AG10803 (cell line): ENCODE data around the gene PLA2G4E.

Experiments
- DNase-seq: peaks from one replicate; pipeline ENCODE4 v3.0.0; 2010; ENCODE audit warnings: low read depth
- H3K4me3 ChIP-seq: 2 replicates; pipeline ENCODE4 v1.5.1; 2011; ENCODE audit warnings: mild to moderate bottlenecking, low read length, control low read depth
- TF ChIP-seq, protein P1 (sequence below): conservative IDR thresholded peaks from 2 replicates; pipeline ENCODE4 v1.5.1; 2011; ENCODE audit warnings: mild to moderate bottlenecking, low read length, control low read depth, inconsistent platforms

PLA2G4E gene

DNA sequence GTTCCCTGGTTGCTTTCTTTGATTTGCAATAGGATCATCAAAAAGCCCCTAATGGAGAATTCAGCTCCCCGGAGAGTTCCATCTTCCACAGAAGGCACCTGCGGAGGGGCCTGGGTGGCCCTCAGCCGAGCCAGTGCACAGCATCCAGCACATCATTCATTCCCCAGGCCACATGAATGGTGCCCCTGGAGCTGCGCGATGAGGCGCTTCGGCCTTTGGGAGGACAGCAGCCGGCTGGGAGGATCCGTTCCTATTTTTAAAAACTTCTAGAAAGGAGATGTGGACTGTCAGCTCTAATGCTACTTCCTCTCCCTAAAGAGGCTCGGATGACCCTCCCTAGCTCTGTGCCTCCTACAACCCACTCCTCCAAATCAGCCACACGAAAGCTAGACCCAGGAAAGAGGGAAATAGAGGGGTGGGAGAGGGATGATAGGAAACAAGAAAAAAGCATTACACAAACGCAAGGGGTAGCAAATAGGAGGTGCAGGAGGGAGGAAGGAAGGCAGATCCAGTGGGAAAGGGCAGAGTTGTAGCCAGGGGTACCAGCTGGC lies 68.8 kb downstream of the PLA2G4E start:
- no peak for DNase-seq
- H3K4me3 ChIP-seq, result no peak overlapping the region
- TF ChIP-seq, protein P1, sequence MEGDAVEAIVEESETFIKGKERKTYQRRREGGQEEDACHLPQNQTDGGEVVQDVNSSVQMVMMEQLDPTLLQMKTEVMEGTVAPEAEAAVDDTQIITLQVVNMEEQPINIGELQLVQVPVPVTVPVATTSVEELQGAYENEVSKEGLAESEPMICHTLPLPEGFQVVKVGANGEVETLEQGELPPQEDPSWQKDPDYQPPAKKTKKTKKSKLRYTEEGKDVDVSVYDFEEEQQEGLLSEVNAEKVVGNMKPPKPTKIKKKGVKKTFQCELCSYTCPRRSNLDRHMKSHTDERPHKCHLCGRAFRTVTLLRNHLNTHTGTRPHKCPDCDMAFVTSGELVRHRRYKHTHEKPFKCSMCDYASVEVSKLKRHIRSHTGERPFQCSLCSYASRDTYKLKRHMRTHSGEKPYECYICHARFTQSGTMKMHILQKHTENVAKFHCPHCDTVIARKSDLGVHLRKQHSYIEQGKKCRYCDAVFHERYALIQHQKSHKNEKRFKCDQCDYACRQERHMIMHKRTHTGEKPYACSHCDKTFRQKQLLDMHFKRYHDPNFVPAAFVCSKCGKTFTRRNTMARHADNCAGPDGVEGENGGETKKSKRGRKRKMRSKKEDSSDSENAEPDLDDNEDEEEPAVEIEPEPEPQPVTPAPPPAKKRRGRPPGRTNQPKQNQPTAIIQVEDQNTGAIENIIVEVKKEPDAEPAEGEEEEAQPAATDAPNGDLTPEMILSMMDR, result no peak

- no peak for DNase-seq
- TF ChIP-seq, protein P1, result no peak
- no peak overlapping the region for H3K4me3 ChIP-seq
These were observed 69.3 kb downstream of the PLA2G4E start for GRCh38 chr15:41951571-41951970.

DNA sequence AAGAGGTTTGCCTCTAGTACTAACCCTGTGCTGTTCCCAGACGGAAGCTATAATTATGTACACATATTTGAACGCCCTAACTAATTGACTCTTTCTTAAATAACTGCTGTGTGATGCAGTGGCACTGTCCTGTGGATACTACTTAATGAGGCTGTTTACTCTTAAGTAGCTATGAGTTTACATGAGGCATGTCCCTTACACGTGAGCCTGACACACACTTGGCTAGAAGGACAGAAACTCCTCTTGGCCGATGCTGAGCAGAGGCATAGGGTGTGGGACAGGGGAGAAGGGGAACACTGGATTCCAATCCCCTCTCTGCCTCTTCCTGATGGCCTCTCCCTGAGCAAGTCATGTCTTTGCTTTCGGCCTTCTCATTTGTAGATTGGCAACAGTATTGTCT lies 70.4 kb downstream of the PLA2G4E start:
- peak; percentile 72 for DNase-seq
- TF ChIP-seq, protein P1, result no peak

DNA sequence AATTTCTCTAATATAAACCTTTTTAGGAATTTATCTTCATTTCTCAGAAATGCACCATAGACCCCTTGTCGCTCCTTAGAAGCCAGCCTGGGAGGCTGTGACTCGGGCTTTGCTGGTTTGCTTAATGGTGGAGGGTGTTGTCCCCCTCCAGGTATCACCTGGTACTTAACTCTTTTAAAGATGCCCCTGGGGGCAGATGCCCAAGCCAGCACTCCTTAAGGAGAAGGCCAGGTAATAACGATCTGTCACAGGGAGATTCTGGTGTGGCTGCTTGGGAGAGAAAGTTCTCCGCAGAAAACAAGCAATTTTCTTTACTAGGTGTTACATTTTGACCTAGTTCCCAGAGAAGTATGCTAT lies 70.7 kb downstream of the PLA2G4E start:
- no peak overlapping the region for H3K4me3 ChIP-seq
- DNase-seq, result no peak
- TF ChIP-seq, protein P1, result no peak

More for the DNA sequence above, 70.4 kb downstream of the PLA2G4E start:
- no peak overlapping the region for H3K4me3 ChIP-seq

- TF ChIP-seq, protein P1, result no peak
- no peak overlapping the region for H3K4me3 ChIP-seq
- peak; percentile 56 for DNase-seq
These were observed 71.3 kb downstream of the PLA2G4E start for GRCh38 chr15:41949401-41950126.

GRCh38 chr15:41948490-41948889 lies 72.4 kb downstream of the PLA2G4E start:
- TF ChIP-seq, protein P1, result no peak
- H3K4me3 ChIP-seq, result no peak overlapping the region
- peak; percentile 59 for DNase-seq

DNA sequence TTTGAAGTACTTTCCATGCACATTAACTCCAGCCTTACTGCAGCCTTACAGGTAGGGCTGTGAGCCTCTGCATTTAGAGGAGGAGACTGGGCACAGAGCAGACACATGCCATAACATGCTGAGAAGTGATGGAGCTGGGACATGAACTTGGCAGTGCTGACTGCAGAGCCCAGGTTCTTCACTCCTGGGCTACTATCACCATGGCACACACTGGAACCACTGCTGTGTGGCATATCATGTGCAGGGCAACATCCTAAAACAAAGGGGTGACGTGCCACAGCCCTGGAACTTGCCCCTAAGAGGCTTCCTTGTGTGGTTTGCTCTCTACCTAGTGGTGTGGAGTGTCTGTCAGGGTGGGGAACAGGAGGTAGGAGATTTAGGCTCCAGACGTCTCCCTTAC lies 73.9 kb downstream of the PLA2G4E start:
- TF ChIP-seq, protein P1, result no peak
- DNase-seq, result no peak
- no peak overlapping the region for H3K4me3 ChIP-seq
